WTC11 (cell line): ENCODE results near the gene PANK4. TPM values are rescaled to one million over a fixed set of nuclear protein-coding genes. Genes with fewer than 3 reads are reported as not detected.

Source experiments
- ATAC-seq: fragments of 200-7000 bp; cut with Tn5 transposase; 2 replicates; pipeline ENCODE4 v1.10.0; 2021; ENCODE audit warnings: mild to moderate bottlenecking, moderate library complexity
- CTCF ChIA-PET: fragments of 300-600 bp; sonication (Branson Sonifier 250); formaldehyde crosslinking; loops from one replicate; lab custom pipeline; 2021; ENCODE audit warnings: antibody characterized with exemption; lab: Charles Lee
- POLR2A ChIA-PET: fragments of 350-600 bp; sonication (Branson Sonifier 250); formaldehyde crosslinking; loops from one replicate; lab custom pipeline; 2021; ENCODE audit warnings: antibody characterized with exemption; lab: Charles Lee
- DNase-seq: peaks from one replicate; pipeline ENCODE4 v3.0.0; 2021; ENCODE audit warnings: low spot score
- H3K27ac Mint-ChIP-seq: 2 replicates; pipeline ENCODE4 v1.8.0; 2021; ENCODE audit warnings: mixed read lengths
- H3K27me3 Mint-ChIP-seq: 2 replicates; pipeline ENCODE4 v1.8.0; 2021; ENCODE audit warnings: low read depth, mild to moderate bottlenecking, moderate library complexity, mixed read lengths
- H3K36me3 Mint-ChIP-seq: 2 replicates; pipeline ENCODE4 v1.8.0; 2021; ENCODE audit warnings: mixed read lengths
- H3K4me1 Mint-ChIP-seq: 2 replicates; pipeline ENCODE4 v1.8.0; 2022; ENCODE audit warnings: mixed read lengths
- H3K4me3 Mint-ChIP-seq: 2 replicates; pipeline ENCODE4 v1.8.0; 2021; ENCODE audit warnings: mild to moderate bottlenecking, moderate library complexity, mixed read lengths
- H3K9me3 Mint-ChIP-seq: 2 replicates; pipeline ENCODE4 v1.8.0; 2021; ENCODE audit warnings: mixed read lengths
- AFF4 ChIP-seq: sonication (generic); formaldehyde crosslinking; IDR thresholded peaks from 2 replicates; pipeline ENCODE4 v1.8.1; 2023; ENCODE audit warnings: mild to moderate bottlenecking, missing genetic modification reagents, borderline replicate concordance
- ARID4B ChIP-seq: sonication (generic); formaldehyde crosslinking; IDR thresholded peaks from 2 replicates; pipeline ENCODE4 v1.8.0; 2023; ENCODE audit warnings: missing genetic modification reagents, mild to moderate bottlenecking, borderline replicate concordance
- E2F4 ChIP-seq: sonication (generic); formaldehyde crosslinking; IDR thresholded peaks from 2 replicates; pipeline ENCODE4 v1.8.1; 2022; ENCODE audit warnings: low read depth, mild to moderate bottlenecking, moderate library complexity, missing genetic modification reagents, borderline replicate concordance
- E2F5 ChIP-seq: sonication (generic); formaldehyde crosslinking; IDR thresholded peaks from 2 replicates; pipeline ENCODE4 v1.8.1; 2022; ENCODE audit warnings: mild to moderate bottlenecking, moderate library complexity, missing genetic modification reagents
- FOXK1 ChIP-seq: sonication (generic); formaldehyde crosslinking; IDR thresholded peaks from 2 replicates; pipeline ENCODE4 v1.8.0; 2022; ENCODE audit warnings: mild to moderate bottlenecking, moderate library complexity, missing genetic modification reagents
- IRF1 ChIP-seq: sonication (generic); formaldehyde crosslinking; IDR thresholded peaks from 2 replicates; pipeline ENCODE4 v1.8.0; 2023; ENCODE audit warnings: missing genetic modification reagents
- NR3C1 ChIP-seq: sonication (generic); formaldehyde crosslinking; conservative IDR thresholded peaks from 2 replicates; pipeline ENCODE4 v1.8.1; 2023; ENCODE audit warnings: low read depth, mild to moderate bottlenecking, missing genetic modification reagents
- PRDM15 ChIP-seq: sonication (generic); formaldehyde crosslinking; IDR thresholded peaks from 2 replicates; pipeline ENCODE4 v1.8.0; 2022; ENCODE audit warnings: missing genetic modification reagents
- ZNF425 ChIP-seq: fragments of 250-450 bp; sonication (Bioruptor Pico); conservative IDR thresholded peaks from 2 replicates; pipeline ENCODE4 v1.9.0; 2021; ENCODE audit warnings: mild to moderate bottlenecking
- total RNA-seq: library from RNA; stranded (reverse); gene quantifications from 3 replicates; pipeline ENCODE4 v1.2.3, GENCODE V29; 2021

PANK4 gene
- total RNA-seq, 1 experiment from 2014 or later: 52.5 TPM

GRCh38 chr1:2510366-2511155, 15.8 kb downstream of the PANK4 start (continued):
- TF ChIP-seq ARID4B (CRISPR knock-in tag) (no peak), FOXK1 (no peak), E2F5 (CRISPR knock-in tag) (no peak), ZNF425 (no peak), E2F4 (CRISPR knock-in tag) (no peak)

- no peak for TF ChIP-seq IRF1
- TF ChIP-seq AFF4 (CRISPR knock-in tag): no peak
- TF ChIP-seq NR3C1 (CRISPR knock-in tag): no peak
- no peak for TF ChIP-seq PRDM15
- no peak for TF ChIP-seq ZNF425
Observed at GRCh38 chr1:2509589-2509988, 16.8 kb downstream of the PANK4 start.

More at GRCh38 chr1:2509589-2509988, 16.8 kb downstream of the PANK4 start:
- Mint-ChIP-seq H3K36me3 (peaks cover 17% of the 10 kb centered on the region), H3K27ac (no peak overlapping the region), H3K27me3 (no peaks in the 10 kb centered on the region), H3K4me1 (no peaks in the 10 kb centered on the region), H3K4me3 (no peak overlapping the region), H3K9me3 (no peaks in the 10 kb centered on the region)
- POLR2A ChIA-PET: no interaction called here
- ATAC-seq (no peak), DNase-seq (no peak)
- CTCF ChIA-PET: no interaction called here
